DMS 273 treated with DMSO at 0.1 percent for 48 hours (cell line): ENCODE results near the gene UGT1A4.
A peak's percentile ranks its signal among the peaks of the same experiment; 100 is the strongest.

ENCODE experiments used
- DNase-seq: peaks from one replicate; lab custom pipeline; 2025; lab: John Stamatoyannopoulos, UW

The UGT1A4 gene

DNA sequence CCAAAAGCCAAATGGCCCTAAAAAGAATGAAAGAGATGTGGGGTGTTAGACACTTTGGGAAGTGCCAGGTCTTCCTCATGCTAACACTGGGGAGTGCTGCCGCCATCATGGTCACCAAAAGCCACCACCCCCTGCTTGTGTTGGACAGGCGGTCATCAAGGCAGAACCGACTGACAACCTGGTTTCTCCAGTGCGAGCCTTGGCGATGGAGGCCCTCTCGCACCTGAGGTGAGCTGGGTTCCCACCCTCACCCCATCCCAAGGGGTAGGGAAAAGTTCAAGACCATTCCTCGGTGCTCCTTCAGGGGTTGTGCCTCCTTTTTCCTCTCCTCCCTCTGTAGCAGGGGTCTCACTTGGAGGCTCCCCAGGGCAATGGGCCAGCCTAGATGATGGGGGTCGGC is 93.2 kb downstream of the UGT1A4 start:
- no peak for DNase-seq

GRCh38 chr2:233813236-233814055 is 94.9 kb downstream of the UGT1A4 start:
- no peak for DNase-seq

- no peak for DNase-seq
These were observed 95.7 kb downstream of the UGT1A4 start for GRCh38 chr2:233814056-233814835.

DNA sequence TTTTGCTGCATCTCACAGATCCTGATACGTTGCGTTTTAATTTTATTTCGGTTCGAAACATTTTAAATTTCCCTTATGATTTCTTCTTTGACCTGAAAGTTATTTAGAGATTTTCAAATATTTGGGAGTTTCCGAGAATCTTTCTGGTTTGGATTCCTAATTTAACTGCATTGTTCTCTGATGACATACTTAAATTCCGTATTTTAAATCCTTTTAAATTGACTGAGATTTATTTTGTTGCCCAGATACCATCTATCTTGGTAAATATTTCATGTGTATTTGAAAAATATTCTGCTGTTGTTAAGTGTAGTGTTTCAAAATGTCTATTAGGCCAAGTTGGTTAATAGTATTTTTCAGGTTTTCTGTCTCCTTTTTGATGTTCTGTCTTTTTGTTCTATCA is 97.3 kb downstream of the UGT1A4 start:
- no peak for DNase-seq

DNA sequence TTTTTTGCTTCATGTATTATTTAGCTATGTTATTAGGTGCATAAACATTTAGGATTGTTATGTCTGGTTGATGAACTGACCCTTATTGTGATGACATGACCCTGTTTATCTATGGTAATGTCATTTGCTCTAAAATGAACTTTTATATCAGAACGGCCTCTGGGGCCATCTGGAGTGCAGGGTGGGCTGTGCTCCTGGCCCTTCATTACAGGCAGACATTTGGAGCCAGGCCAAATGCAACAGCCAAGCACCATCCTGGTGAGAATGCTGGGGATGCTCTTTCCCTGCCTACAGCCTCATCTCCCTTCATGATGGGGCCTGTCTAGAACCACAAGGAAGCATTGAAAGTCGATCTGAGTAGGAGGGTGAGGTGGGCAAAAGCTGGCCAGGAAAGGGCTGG is 97.8 kb downstream of the UGT1A4 start:
- peak; percentile 16 for DNase-seq

- DNase-seq, result no peak
These were observed 98.2 kb downstream of the UGT1A4 start for GRCh38 chr2:233816771-233817170.

DNA sequence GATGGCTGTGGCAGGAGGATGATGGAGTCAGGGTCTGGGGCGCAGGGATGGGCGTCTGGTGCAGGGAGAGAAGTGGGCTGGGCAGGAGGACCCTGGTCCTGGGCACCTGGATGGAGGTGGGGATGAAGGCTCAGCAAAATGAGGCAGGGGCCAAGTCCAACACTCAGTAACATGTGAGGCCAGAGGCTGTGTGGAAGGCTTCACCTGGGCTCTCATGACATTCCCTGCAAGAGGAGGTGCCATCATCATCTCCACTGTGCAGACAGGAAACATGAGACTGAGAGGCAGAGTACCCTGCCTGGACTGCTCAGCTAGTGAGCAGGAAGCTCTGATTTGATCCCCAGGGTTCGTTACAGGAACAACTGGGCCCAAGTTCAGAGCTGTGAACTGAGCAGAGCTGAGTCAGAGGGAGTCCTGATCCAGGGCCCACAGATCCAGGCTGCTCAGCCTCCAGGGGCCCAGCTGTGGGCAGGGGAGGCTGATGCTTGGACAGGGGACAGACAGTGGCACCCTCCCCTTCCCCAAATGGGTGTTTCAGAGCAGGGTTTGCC is 98.9 kb downstream of the UGT1A4 start:
- no peak for DNase-seq

DNA sequence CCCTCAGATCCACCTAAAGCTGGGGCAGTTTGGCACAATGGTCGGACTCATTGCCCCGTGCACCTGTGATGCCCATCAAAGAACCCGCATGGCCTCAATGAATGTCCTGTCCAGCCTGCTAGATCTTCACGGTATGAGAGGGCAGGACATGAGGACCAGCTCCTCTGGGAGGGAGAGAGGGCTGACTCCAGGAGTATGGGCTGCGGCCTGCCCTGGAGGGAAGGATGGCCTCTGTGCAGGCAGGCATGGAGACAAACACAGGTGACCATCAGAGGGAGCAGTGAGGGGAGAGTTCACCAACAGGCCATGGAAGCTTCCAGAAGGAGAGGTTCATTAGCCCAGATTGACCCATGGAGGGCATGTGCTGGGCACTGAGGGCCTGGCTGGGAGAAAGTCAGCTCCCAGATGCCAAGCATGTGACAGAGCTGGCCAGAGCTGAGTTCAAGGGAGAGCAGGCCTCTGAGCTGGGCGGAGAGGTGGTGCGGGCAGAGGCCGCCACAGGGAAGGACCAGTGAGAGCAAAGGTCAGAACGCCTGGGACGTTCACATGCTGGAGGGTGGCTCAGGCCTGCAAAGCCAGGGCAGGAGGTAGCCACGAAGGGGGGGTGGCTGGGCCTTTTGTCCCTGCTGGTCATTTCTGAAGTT is 99.6 kb downstream of the UGT1A4 start:
- no peak for DNase-seq

DNA sequence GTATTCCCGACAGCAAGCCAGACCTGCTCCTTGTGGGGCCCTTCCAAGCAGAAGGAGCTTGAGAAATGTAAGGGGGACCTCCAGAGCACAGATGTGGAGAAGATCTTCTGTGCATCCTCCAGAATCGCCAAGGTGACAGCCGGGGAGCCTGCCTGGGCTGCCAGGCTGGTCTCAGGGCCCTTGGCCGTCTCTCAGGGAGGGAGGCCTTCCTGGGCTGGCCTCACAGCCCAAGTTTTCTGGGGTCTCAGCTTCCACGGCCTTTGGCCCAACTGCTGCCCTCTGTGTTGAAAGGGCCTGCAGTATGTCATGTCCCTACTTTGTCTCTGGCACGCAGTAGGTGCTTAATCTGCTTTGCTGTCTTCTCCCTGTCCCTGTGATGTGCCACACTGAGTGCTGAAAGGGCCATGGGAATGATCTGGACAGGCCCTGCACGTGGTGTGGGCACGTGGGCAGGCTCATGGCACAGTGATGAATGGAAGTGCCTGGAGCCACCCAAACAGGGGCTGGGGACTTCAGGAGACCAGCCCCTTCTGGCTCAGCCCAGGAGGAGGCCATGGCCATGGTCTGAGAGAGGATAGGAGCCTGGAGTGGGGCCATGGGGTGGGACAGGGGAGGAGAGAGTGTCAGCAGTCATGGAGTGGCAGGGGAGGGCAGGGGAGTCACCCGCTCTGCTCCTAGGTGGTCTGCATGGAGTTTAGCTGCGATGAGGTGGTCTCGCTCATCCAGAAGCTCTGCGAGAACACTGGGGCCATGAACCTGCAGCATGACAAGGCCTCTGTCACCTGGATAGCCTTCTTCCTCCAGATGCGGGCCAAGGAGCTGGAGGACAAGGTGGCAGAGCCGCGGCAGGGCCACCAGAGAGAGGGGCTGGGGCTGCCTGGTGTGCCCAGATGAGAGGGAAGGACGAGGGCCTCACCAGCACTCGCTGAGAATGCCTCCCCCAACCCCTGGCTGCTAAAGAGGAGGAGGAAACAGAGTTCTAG is 100.4 kb downstream of the UGT1A4 start:
- DNase-seq, result no peak

- DNase-seq, result no peak
These were observed 101.6 kb downstream of the UGT1A4 start for GRCh38 chr2:233819884-233820773.

GRCh38 chr2:233820774-233821105 is 102.2 kb downstream of the UGT1A4 start:
- DNase-seq, result no peak

DNA sequence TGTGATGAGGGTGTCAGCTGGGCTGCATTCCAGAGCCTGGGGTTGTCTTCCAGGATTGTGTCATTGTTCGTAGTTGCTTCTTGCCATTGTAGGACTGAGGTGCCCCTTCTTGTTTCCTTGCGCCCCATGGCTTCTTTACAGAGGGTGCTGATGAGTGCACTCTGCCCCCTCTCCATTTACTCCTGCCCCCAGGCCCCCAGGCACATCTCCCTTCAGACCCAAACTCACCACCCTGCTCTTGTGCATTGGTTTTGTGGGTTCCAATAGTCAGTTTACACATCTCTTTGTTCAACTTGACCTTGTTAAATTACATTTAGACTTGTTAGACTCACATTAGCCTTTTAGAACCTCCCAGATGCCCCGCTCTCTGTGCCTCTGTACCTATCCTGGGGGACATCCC is 102.7 kb downstream of the UGT1A4 start:
- DNase-seq, result no peak

GRCh38 chr2:233821709-233822100 is 103.2 kb downstream of the UGT1A4 start:
- DNase-seq, result no peak

GRCh38 chr2:233822101-233822771 is 103.7 kb downstream of the UGT1A4 start:
- no peak for DNase-seq
